ENCODE measurements around the gene UMODL1.

UMODL1 gene

DNA sequence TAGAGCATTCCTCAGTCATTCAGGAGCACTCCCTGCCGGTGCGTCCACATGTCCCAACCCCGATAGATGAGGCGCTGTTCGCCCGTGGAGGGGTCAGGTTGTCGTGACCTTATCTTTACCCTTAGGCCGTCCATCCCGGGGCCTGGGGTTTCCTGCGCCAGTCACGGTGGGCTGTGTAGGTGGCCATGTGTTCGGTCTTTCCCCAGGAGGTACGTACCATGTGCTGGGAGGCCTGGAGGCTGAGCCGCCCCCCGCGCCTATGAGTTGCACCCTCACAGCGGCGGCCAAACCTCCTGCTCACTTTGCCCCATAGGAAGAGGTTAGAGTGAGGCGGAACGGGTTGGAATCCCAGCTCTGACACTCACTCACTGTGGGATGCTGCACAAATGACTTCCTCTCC, 35.3 kb downstream of the UMODL1 start:
- TF ChIP-seq, protein P1, sequence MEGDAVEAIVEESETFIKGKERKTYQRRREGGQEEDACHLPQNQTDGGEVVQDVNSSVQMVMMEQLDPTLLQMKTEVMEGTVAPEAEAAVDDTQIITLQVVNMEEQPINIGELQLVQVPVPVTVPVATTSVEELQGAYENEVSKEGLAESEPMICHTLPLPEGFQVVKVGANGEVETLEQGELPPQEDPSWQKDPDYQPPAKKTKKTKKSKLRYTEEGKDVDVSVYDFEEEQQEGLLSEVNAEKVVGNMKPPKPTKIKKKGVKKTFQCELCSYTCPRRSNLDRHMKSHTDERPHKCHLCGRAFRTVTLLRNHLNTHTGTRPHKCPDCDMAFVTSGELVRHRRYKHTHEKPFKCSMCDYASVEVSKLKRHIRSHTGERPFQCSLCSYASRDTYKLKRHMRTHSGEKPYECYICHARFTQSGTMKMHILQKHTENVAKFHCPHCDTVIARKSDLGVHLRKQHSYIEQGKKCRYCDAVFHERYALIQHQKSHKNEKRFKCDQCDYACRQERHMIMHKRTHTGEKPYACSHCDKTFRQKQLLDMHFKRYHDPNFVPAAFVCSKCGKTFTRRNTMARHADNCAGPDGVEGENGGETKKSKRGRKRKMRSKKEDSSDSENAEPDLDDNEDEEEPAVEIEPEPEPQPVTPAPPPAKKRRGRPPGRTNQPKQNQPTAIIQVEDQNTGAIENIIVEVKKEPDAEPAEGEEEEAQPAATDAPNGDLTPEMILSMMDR (IDR thresholded peaks at IDR 0.05; ENCODE audit: borderline replicate concordance, control extremely low read depth, extremely low read depth, insufficient read depth, missing control alignments), result no peak
- in situ Hi-C loops (cut with MboI; ENCODE audit: low sequenced_read_pairs, unreplicated experiment), result loop anchor here (25.0 kb wide), 1 partner anchor 494 kb away; no protein-coding TSS in a partner anchor
- DNase-seq (ENCODE audit: low spot score), result no peak

DNA sequence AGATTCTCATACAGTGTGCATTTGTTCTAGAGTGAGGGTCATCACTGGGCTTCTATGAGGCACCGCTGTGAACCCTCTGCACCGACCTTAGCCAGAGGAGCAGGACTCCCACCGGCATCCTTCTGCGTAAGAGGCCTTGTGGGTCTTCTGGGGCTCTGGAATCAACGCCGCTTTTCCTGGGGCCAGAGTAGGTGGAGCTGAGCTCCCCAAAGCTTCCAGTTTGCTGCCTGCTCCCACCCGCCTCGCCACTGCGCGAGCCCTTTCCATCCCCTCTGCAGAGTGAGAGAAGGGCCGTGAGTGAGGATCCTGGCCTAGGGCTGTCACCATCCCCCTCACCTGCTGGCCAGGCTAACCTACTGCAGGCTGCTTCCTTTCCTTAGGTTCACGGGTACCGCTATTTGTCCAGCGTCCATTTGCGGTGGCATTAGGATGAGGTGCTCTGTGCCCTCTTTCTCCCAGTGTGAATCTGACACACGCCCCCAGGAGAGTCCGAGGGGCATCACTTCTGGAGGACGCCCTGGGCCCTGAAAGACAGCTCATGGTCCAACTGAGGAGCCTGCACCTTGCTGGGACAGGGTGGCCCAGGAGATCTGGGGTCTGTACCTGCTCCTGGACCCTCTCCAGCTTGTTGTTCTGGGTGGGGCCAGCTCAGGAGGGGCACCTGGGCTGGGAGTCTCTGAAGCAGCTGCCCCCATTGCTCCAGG, 36.2 kb downstream of the UMODL1 start:
- no peak for DNase-seq (ENCODE audit: low spot score)
- TF ChIP-seq, protein P1 (IDR thresholded peaks at IDR 0.05; ENCODE audit: borderline replicate concordance, control extremely low read depth, extremely low read depth, insufficient read depth, missing control alignments), result no peak
- in situ Hi-C loops (cut with MboI; ENCODE audit: low sequenced_read_pairs, unreplicated experiment), result loop anchor here (25.0 kb wide), 1 partner anchor 495 kb away; no protein-coding TSS in a partner anchor

DNA sequence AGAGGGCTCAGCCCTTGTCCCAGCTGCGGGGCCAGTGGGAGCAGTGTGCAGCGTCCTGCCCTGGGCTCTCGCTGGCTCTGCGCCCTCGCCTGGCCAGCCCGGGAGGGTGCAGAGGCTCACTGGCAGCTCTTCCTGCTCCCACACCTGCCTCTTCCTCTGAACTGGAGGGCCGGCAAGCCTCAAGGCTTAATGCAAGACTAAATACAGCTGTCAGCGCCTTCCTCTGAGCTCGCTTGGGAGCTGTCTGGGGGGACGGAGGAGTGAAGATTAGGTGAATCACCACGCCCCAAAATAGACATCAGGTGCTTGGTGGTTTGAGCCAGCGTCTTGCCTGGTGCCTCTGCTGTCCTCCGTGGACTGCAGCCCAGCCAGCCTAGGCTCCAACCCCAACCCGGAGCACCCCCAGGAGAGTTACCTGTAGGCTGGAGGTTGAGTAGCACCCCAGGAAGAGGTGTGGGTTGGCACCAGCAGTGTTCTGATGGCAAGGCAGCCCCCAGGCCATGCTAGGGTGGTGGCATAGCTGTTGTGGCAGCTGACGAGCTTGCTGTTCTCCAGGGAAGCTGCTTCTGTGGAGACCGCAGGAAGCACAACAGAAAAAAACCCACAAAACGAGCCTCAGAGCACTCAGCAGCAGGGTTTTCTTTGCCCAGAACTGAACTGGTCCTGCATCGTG, 36.9 kb downstream of the UMODL1 start:
- TF ChIP-seq, protein P1 (IDR thresholded peaks at IDR 0.05; ENCODE audit: borderline replicate concordance, control extremely low read depth, extremely low read depth, insufficient read depth, missing control alignments), result peak; percentile 92
- peak; percentile 92 for DNase-seq (ENCODE audit: low spot score)
- in situ Hi-C loops (cut with MboI; ENCODE audit: low sequenced_read_pairs, unreplicated experiment), result loop anchor here (25.0 kb wide), 1 partner anchor 496 kb away; no protein-coding TSS in a partner anchor

DNA sequence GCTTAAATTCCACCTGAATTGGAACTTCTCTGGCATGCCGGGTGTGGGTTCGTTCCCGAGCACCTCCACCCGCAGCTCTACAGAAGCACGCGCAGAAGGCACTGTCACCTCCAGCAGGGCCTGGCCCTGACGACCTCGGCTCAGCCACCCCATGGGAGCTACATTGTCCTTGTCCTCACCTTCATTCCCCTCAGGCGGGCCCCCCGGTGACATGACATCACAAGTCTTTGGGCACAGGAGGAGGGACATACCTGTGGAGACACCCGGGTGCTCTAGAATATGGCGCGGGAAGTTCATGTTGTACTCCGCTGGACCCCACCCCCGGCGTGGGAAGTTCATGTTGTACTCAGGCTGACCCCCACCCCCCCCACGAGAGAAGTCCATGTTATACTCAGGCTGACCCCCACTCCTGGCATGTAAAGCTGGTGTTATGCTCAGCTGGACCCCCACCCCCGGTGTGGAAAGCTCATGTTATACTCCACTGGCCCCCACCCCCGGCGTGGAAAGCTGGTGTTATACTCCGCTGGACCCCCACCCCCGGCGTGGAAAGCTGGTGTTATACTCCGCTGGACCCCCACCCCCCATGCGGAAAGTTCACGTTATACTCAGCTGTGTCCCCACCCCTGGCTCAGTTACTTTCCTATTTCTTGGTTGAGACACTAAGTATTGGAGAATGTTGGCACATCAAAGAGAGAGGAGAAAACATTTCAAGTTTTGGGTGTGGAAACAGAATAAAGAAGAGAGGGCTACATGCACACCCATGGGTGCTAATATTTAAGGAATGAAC, 37.6 kb downstream of the UMODL1 start:
- DNase-seq (ENCODE audit: low spot score), result no peak
- TF ChIP-seq, protein P1 (IDR thresholded peaks at IDR 0.05; ENCODE audit: borderline replicate concordance, control extremely low read depth, extremely low read depth, insufficient read depth, missing control alignments), result no peak
- in situ Hi-C loops (cut with MboI; ENCODE audit: low sequenced_read_pairs, unreplicated experiment), result loop anchor here (25.0 kb wide), 1 partner anchor 496 kb away; no protein-coding TSS in a partner anchor

DNA sequence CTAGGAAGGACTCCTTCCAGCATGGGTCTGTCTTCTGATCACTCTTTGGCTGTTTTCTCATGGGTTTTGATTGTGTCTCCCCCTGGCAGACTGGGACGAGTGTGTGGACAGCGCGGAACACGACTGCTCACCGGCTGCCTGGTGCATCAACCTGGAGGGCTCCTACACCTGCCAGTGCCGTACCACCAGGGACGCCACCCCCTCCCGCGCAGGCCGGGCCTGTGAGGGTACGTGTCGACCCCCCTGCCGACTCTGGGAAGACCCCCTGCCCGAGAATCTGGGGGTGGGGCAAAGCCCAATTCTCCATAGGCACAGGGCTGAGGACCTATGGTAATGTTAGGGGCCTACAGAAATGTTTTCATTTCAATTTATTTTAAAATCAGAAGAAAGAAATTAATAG, 38.4 kb downstream of the UMODL1 start:
- in situ Hi-C loops (cut with MboI; ENCODE audit: low sequenced_read_pairs, unreplicated experiment), result loop anchor here (25.0 kb wide), 1 partner anchor 497 kb away; no protein-coding TSS in a partner anchor
- TF ChIP-seq, protein P1 (IDR thresholded peaks at IDR 0.05; ENCODE audit: borderline replicate concordance, control extremely low read depth, extremely low read depth, insufficient read depth, missing control alignments), result no peak

DNA sequence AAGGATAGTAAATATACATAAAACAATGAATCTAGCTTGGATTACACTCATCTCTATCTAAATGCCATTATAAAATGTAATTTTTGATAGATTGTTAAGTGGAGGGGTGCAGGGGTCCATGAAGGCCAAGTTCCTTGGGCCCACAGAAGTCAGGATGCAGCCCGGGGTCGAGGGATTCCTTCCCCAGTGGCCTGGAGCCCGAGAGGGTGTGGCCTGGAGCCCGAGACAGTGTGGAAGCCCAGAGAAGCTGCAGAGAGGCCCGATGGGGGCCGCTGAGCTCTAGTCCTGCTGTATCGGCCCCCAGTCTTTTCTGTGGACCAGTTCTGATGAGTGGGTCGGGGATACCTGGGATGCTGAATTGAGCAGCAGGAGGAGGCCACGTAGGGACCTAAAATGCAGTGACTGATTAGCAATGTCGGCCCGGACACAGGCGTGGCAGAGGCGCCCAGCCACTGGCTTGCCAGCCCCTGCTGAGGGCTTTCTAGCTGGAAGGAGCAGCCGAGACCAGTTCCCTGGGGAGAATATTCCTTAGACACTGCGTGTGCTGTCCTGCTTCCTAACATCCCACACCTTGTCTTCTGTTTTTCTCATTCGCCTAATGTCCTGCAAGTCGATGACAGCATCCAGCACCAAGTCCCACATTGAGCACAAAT, 38.9 kb downstream of the UMODL1 start:
- TF ChIP-seq, protein P1 (IDR thresholded peaks at IDR 0.05; ENCODE audit: borderline replicate concordance, control extremely low read depth, extremely low read depth, insufficient read depth, missing control alignments), result no peak
- DNase-seq (ENCODE audit: low spot score), result no peak
- in situ Hi-C loops (cut with MboI; ENCODE audit: low sequenced_read_pairs, unreplicated experiment), result loop anchor here (10.0 to 25.0 kb wide), 2 partner anchors 305 to 498 kb away; no protein-coding TSS in a partner anchor

More for the DNA sequence above, 38.4 kb downstream of the UMODL1 start:
- no peak for DNase-seq (ENCODE audit: low spot score)

Data from GM13976 (cell line).